ENCODE measurements around the gene CEP55.
"Not testable (repeated sequence)": the region's sequence is repeated elsewhere in the genome, so short reads cannot be mapped to it uniquely, and the experiment has no call there.

CEP55 gene

DNA sequence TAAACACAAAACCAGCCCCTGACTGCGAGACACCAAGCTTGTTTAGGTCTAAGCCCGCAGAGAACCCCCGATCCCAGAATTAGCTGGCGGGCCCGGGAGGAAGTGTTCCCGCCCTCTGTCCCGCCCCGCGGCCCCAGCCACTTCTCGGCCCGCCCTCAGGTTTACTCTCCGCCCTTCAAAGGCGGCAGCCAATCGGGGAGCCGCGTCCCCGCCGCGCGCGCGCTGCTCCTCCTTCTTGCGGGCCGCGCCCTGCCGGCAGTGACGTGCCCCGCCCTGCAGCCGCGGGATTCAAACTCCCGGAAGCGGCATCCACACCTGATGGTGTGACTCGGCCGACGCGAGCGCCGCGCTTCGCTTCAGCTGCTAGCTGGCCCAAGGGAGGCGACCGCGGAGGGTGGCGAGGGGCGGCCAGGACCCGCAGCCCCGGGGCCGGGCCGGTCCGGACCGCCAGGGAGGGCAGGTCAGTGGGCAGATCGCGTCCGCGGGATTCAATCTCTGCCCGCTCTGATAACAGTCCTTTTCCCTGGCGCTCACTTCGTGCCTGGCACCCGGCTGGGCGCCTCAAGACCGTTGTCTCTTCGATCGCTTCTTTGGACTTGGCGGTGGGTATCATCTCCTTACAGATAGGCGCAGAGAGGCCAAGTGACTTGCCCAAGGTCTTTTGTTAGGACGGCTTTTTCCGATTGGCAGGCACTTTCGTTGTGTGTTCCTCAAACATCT, at the start of gene CEP55:
Gene CEP55 (plus strand): TSS at position 291 of the 720 bp plus-strand sequence. CDS start 3,440 bp downstream, outside the sequence.
- peak; percentile 32 to 97 (median 87) for DNase-seq

DNA sequence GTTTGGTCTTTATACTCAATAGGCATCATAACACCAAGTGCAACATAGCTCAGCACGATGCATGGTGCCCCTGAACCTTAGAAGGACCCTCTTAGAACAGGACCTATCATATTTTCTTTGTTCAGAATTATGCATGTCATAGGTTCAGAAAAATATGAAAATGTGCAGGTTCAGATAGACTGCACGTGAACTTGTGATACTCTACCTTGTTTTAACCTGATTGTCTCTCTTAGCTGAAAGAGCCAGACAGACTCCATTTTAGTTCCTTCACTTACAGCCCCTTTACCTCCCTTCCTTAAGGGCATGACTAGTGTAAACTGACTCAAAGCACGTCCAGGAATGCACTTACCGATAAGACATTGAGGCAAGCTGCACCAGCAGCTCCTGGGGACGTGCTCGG, 49.4 kb upstream of the CEP55 start:
- no peak for DNase-seq

DNA sequence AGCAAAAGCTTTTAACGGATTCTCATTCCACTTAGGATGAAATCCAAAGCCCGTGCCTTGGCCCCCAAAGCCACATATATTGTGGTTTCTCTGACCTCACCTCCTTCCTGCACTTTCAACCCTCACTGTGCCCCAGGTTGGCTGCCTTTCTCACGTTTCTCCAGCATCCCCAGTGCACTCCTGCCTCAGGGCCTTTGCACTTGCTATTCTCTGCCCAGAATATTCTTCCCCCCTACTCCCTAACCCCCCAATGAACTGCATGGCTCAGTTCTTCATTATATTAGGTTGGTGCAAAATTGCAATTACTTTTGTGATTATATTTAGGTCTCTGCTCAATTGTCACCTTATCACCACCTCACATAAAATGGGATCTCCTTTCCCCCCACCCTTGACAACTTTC, 48.4 kb upstream of the CEP55 start:
- DNase-seq: no peak

DNA sequence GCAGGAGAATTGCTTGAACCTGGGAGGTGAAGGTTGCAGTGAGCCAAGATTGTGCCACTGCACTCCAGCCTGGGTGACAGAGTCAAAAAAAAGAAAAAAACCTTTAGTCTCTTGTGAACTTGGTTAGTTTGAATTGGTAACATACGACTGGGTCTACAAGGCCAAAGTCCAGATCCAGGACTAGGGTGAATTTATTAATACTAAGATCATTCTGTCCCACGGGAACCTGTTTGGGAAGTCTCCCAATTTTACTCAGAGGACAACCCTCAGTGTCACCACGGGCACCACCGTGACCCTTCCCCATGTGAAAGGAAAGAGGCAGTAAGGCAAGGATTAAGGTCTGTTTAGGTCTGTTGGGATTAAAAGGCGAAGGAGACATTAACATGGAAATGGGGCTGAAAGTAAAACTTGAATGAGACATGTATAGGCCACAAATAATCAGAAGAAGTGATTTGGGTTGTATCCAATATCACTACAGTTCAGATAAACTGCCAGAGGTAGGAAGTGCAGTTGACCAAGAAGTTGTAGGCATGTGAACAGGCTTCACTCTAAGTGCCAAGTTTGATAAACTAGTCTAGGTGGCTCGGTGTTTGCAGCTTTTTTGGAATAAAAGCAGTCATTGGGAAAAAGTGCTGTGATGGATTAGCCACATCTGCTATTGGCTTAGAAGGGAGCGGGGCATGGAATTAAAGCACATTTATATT, 45.0 kb upstream of the CEP55 start:
- no peak for DNase-seq

DNA sequence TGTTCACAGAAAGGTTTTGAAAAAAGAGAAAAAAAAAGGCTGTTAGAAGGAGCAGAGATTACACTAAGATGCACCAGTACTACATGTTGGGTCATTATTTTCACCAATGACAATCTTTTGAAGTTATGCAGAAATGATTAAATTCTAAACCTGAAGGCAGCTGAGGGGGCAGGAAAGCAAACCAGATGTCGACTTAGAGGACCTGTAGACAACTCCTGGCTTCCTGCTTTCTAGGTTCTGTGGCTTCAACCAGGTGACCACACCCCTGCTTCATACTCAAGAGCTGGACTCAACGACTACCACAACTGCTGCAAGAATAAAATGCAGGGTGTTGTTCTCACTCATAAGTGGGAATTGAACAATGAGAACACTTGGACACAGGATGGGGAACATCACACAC, 44.3 kb upstream of the CEP55 start:
- no peak for DNase-seq

DNA sequence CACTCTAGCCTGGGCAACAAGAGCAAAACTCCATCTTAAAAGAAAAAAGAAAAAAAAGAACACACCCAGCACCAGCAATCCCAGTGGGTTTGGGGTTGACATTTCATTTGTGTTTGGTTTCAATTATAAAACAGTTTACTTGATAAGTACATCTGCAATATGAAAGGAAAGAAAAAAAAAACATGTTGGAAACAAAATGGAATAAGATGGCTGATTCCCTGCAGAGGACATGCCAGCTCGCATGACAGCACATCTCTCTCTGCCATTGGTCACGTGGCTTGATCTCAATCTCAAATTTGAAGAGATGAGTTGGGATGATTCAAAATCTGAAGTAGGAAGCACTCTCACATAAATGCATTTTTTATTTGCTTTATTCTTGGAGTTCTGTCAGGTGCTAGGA, 42.3 kb upstream of the CEP55 start:
- no peak for DNase-seq

DNA sequence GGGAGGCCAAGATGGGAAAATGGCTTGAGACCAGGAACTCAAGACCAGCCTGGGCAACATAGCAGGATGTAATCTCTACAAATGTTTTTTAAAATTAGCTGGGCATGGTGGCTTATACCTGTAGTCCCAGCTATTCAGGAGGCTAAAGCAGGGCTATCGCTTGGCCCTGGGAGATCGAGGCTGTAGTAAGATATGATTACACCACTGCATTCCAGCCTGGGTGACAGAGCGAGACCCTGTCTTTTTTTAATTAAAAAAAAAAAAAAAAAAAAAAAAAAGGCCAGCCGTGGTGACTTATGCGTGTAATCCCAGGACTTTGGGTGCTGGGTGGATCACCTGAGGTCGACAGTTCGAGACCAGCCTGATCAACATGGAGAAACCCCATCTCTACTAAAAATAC, 41.7 kb upstream of the CEP55 start:
- DNase-seq: no peak

DNA sequence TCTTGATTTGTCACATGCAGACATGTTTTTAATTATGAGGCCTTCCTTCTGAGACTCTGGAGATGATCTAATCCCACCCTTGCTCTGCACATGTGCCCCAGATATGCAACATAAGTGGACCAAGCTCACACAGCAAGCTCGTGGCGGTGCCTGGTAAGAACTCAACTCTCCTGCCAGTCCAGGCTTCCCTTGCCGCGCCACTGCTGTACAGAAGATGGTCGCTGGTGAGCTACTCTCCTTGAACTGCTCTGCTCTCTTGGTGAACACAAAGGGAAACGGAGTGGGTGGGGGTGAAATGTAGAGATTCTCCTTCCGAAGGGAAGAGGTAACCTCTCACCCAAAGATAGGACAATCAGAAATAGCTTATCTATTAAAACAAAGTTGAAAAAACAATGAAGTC, 39.9 kb upstream of the CEP55 start:
- no peak for DNase-seq

DNA sequence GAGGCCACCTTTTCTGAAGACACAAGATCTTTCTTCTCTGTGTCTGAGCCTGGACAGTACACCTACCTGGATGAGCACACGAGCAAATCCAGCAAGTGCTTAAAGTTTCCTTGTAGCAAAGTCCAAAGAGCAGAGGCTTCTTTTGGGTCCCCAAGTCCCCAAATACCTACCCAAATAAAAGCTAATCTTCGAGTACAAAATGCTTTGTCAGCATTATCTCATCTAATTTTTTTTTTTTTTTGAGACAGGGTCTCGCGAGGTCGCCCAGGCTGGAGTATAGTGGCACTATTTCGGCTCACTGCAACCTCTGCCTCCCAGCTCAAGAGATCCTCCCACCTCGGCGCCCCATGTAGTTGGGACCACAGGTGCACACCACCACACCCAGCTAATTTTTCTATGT, 38.9 kb upstream of the CEP55 start:
- no peak for DNase-seq

DNA sequence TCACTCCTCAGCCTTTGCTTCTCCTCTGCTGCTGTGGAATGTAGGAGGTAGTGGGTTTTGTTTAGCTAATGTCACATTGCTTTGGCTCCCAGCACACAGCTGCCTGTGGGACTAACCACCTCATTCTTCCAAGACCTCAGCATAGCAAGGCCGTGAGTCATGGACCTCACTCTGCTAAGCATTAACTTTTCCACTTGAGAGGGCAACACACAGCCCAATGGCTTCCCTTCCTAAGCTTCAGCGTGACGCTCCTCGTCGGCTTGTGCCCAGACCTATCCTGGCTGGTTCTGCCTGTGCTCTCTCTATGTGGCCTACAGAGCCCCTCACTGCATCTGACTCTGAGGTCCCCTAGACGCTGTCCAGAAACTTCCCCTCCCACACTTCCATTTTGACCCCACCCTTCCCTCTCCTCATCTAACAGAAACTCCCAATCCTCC, 37.6 kb upstream of the CEP55 start:
- DNase-seq: peak in 3 of 51 donors; percentile 16 to 63 (median 16)

DNA sequence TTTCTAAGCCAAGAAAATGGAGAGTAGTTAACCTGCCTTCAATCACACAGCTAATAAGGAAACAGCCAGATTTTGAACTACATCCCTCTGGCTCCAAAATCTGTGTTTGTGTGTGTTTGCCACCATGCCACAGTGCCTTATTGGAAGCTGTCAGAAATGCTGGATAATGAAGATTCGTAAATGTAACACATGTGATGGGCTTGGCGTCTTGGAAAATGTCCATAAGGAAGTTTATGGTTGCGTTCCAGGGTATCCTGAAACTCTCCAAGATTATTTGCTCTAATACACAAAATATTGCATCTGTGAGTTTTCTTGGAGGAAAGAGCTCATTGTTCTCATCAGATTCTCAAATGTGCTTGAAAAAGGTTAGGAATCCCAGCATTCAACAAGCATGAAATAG, 36.9 kb upstream of the CEP55 start:
- no peak for DNase-seq

DNA sequence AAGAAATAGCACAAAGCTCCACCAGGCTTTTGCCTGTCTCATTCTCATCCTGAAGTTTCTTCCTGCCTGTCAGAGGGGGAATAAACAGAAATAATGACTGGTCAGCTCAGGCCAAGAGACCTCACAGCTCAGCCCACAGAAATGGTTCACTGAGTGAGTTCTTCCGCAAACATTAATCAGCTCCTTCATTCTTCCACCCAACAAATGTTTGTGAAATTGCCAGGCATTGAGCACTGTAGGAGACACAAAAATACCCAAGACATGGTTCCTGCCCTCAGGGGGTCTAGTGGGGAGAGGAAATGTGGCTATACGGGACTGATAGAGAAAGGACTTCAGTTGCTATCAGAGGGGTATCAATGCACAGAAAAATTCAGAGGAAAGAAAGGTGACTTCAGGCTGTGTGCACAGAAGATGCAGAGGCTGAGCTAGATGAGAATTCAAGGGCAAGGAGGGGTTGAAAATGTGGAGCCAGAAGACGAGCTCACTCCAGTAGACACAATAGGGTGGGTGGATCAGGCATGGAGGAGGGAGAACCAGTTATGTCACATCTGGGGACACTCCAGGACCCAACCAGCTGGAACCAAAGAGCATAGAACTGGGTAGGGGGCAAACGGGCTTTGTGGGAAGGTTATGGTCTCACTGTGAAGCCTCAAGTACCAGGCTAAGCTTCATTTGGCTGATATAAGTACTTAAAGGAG, 35.2 kb upstream of the CEP55 start:
- DNase-seq: no peak

DNA sequence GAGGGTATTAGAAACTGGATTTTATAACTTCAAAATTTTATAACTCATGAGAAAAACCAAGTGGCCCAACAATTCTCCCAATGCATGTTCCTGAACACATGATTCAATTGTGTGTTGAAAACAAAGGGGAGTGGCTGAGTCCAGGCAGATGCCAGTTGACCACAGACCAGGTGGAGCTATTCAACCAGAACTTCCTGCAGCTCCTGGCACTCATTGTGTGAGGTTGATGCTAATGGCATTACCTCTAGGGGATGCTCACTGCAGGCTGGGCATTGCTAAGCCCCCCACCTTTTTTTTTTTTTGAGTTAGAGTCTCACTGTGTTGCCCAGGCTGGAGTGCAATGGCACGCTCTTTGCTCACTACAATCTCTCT, 34.6 kb upstream of the CEP55 start:
- no peak for DNase-seq

DNA sequence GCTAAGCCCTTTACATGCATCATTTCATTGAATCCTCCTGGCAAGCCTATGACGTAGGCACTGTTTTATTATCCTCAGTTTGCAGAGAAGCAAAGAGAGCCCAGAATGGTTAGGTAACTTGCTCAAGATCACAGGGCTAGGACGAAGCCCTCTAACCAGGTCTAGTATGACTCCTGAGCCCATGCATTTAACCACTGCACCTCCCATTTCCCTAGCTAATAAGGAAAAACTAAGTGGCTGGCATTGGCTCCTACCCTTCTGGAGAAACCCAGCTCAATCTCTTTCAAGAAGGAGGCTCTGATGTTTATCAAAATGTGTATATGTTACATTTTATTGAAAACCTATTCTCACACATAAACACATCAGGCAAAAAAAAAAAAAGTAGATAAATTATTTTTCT, 34.0 kb upstream of the CEP55 start:
- no peak for DNase-seq

DNA sequence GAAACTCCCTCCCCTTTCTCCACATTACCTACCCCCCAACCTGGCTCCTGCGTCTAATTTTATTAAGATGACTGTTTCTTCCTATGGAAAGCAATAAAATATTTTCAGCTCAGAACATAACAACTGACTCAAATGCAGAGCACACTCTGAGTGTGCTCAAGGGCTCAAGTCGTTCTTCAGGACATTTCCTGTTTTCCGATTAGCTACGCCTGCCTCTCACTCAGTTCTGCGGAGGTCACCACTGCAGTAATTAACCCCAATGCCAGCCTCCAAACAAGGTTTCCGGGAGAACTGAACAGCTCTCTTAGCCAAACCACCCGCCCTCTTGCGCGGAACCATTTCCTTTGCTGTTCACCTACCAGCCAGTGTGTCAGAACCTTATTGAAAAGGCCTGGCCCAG, 33.5 kb upstream of the CEP55 start:
- DNase-seq: no peak

DNA sequence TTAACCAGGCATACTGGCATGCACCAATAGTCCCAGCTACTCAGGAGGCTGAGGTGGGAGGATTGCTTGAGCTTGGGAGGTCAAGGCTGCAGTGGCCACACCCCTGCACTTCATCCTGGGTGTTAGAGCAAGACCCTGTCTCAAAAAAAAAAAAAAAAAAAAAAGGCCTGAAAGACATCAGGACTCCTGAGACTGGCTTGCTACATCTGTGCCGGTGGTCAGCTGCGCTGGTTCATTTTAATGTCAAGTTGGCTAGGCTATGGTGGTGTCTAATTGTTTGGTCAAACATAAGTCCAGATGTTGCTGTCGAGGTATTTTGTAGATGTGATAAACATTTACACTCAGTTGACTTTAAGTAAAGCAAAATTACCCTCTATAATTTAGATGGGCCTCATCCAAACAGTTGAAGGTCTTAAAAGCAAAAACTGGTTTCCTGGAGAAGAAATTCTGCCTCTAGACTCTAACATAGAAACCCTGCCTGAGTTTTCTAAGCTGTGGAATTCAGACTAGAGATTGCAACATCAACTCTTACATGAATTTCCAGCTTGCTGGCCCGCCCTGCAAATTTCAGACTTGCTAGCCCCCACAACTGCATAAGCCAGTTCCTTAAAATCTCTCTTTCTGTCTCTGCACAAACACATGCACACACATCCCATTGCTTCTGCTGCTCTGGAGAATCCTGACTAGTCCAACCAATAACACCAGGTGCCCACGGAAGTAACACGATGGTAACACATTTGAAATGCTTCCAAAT, 32.5 kb upstream of the CEP55 start:
- DNase-seq: peak in 2 of 51 donors; percentile 2 to 5

DNA sequence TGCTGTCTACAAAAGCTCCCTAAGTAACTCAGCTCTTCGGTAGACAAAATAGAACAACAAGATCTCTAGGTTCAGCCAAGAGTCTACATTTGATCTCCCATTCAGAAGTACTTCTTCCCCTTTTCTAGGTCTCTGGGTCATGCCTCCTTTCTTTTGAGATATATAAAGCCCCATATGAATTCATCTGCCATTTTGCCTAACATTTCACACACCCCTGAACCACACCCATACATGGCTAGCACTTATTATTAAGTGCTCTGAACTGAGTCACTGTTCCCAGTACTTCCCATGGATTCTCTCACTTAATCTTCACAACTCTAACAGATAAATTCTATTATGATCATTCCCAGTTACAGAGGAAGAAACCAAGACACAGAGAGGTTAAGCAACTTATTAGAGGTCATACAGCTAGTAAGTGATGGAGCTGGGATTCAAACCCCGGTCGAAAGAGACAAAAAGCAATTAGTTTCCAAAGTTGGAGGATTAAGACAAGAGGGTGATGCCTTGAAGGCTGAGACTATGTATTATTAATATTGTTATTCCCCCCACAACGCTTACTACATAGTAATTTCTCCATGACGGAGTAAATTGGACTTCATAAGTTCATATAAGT, 31.5 kb upstream of the CEP55 start:
- no peak for DNase-seq

DNA sequence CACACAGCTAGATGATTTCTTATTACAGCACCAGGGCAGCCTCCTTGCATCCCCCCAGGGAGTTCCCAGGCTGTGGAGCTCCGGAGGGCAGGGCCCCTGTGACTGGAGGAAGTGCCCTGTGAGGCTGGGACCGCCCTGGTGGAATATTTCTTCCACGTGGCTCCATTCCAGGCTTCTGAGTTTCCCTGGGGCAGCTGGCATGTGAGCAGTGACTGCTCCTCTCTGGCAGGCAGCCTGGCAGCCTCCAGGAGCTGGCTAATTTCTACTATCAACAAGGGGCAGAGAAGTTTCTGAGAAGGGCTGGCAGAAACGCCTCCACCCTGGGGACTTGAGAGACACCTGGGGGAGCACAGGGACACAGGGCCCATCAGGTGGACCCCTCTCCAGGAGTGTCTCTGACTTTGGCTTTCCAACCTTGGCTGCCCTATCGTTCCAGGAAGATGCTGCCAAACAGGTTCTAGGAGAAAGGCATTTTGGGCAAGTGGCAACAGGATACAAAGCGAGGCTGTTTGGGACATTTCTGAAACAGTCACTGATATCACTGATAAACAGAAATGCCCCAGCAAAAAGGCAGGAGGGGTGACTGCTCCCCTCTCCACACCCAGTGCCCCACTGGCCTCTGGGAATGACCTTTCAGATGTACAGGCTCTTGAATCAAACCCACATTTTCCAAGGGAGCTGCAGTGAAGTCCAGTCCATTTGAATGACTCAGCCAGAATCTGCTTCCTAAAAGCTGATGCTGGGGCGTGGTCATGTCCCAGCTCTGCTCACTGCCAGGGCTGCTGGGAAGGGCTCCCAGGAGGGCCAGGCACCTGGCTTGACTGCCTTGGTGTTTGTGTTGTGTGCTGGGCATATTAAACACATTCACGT, 30.4 kb upstream of the CEP55 start:
- peak in 22 of 51 donors; percentile 5 to 70 (median 16) for DNase-seq

DNA sequence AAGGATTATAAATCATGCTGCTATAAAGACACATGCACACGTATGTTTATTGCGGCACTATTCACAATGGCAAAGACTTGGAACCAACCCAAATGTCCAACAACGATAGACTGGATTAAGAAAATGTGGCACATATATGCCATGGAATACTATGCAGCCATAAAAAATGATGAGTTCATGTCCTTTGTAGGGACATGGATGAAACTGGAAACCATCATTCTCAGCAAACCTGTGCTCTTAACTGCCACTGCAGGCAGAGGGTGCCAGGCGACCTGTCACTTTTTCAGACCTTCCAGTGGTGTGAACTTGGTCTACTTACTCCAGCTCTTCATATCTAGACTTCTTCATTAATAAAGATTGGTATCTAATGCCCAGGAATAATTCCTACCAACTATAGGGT, 28.8 kb upstream of the CEP55 start:
- DNase-seq: not testable (repeated sequence)

DNA sequence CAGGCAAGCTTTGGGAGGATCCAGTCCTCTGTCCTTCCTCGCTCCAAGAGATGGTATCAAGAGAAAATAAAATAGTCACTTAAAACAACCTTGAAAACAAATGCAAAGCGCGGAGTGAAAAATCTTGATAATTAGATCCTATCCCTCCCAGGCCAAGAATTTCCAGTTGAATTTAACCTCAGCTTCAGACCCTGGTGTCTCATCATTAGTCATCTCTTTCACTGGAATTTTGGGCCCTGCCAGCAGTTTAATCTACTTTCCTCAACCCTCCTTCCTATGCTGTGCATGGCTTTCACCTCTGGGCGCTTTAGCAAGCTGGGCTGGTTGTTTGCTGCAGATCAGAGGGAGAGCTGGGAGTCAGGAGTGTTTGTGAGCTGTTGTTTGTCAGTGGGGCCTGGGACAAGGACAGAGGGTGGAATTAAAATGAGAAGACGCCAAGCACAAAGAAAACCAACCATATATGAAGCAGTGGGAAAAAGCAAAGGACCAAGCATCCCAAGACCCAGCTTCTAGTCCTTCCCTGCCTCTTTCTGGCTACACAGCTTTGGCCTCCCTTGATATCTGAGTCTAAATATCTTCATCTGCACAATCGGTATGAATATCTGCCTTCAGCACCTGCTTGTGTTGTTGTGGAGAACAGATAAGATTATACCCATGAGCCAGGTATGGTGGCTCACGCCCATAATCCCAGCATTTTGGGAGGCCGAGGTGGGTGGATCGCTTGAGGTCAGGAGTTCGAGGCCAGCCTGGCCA, 27.8 kb upstream of the CEP55 start:
- DNase-seq: no peak

Data from hypothalamus (tissue), 51 donors.